Activated CD4-positive, alpha-beta T cell treated with anti-CD3 and anti-CD28 coated beads, Interleukin-2, amount 50 U/mL, for 4 hours (primary cell): ENCODE measurements around the gene STK32A.
"Not testable (repeated sequence)": the region's sequence is repeated elsewhere in the genome, so short reads cannot be mapped to it uniquely, and the experiment has no call there.

Experiments
- DNase-seq, 2 experiments: peaks; one replicate each; pipeline ENCODE4 v3.0.0-alpha.2; 2020

Gene STK32A

GRCh38 chr5:147348451-147348850 is 113.6 kb downstream of the STK32A start:
- no peak for DNase-seq

- DNase-seq: no peak
Measured at GRCh38 chr5:147349241-147349640, 114.4 kb downstream of the STK32A start.

GRCh38 chr5:147359101-147359500 is 124.3 kb downstream of the STK32A start:
- no peak for DNase-seq

GRCh38 chr5:147359581-147359980 is 124.8 kb downstream of the STK32A start:
- no peak for DNase-seq

- no peak for DNase-seq
Measured at GRCh38 chr5:147360816-147361215, 126.0 kb downstream of the STK32A start.

GRCh38 chr5:147361441-147362175 is 126.8 kb downstream of the STK32A start:
- no peak for DNase-seq

- not testable (repeated sequence) for DNase-seq
Measured at GRCh38 chr5:147367381-147367780, 132.6 kb downstream of the STK32A start.

- DNase-seq: no peak
Measured at GRCh38 chr5:147369742-147370374, 135.0 kb downstream of the STK32A start.

GRCh38 chr5:147371290-147371689 is 136.5 kb downstream of the STK32A start:
- no peak for DNase-seq

- no peak for DNase-seq
Measured at GRCh38 chr5:147372191-147372590, 137.4 kb downstream of the STK32A start.

GRCh38 chr5:147373328-147373727 is 138.5 kb downstream of the STK32A start:
- no peak for DNase-seq

GRCh38 chr5:147375151-147375550 is 140.3 kb downstream of the STK32A start:
- no peak for DNase-seq

GRCh38 chr5:147377682-147378081 is 142.9 kb downstream of the STK32A start:
- DNase-seq: no peak

GRCh38 chr5:147381555-147381954 is 146.7 kb downstream of the STK32A start:
- DNase-seq: no peak

GRCh38 chr5:147382776-147383175 is 147.9 kb downstream of the STK32A start:
- no peak for DNase-seq

- no peak for DNase-seq
Measured at GRCh38 chr5:147384346-147385193, 149.7 kb downstream of the STK32A start.

- DNase-seq: no peak
Measured at GRCh38 chr5:147387109-147387508, 152.3 kb downstream of the STK32A start.

- no peak for DNase-seq
Measured at GRCh38 chr5:147388184-147389108, 153.6 kb downstream of the STK32A start.

- no peak for DNase-seq
Measured at GRCh38 chr5:147390654-147391225, 155.9 kb downstream of the STK32A start.

GRCh38 chr5:147391781-147392180 is 157.0 kb downstream of the STK32A start:
- no peak for DNase-seq

- DNase-seq: no peak
Measured at GRCh38 chr5:147393874-147394672, 159.2 kb downstream of the STK32A start.
